HCT116 (cell line): ENCODE data around the gene ADGRV1. TPM values are rescaled to one million over a fixed set of nuclear protein-coding genes. Genes with fewer than 3 reads are reported as not detected.

Experiments
- ATAC-seq: fragments of 200-7000 bp; cut with Tn5 transposase; 2 replicates; pipeline ENCODE4 v1.9.1; 2020; ENCODE audit warnings: mild to moderate bottlenecking, moderate library complexity
- BruUV-seq: library from RNA; stranded (reverse); fragments of 400-500 nt; replicated peaks from 2 replicates; lab custom pipeline; 2021; lab: Mats Ljungman, UMichigan
- CTCF ChIA-PET: fragments of 300-600 bp; sonication (Branson Sonifier 250); formaldehyde crosslinking; loops from one replicate; lab custom pipeline; 2021; ENCODE audit warnings: antibody characterized with exemption; lab: Charles Lee
- POLR2A ChIA-PET: fragments of 300-600, 350-600 bp; sonication (Branson Sonifier 250); formaldehyde crosslinking; loops from one replicate; lab custom pipeline; 2021; ENCODE audit warnings: antibody characterized with exemption; lab: Charles Lee
- RAD21 ChIA-PET, 2 experiments: fragments of 300-600 bp; sonication (Branson Sonifier 250); formaldehyde crosslinking; loops; one replicate each; lab custom pipeline; 2023; ENCODE audit warnings: low total read pairs in 2 of 2; ENCODE audit not compliant: uncharacterized antibody in 2 of 2, unreplicated experiment in 2 of 2, low non-redundant PET in 1 of 2; lab: Charles Lee
- DNase-seq: peaks from one replicate; pipeline ENCODE4 v3.0.0-alpha.2; 2010; ENCODE audit warnings: low read depth, low spot score
- H2AFZ ChIP-seq: fragments of 200-600 bp; shearing (Covaris generic), sonication (generic); 2 replicates; pipeline ENCODE4 v1.6.1; 2017; ENCODE audit warnings: low read depth, mixed run types, mixed read lengths, antibody characterized with exemption, low read length; ENCODE audit not compliant: poor library complexity, severe bottlenecking
- H3K27ac ChIP-seq: 2 replicates; pipeline ENCODE4 v1.5.1; 2012; ENCODE audit warnings: low read depth, low read length
- H3K27me3 ChIP-seq: fragments of 200-600 bp; sonication (generic); 2 replicates; pipeline ENCODE4 v1.6.1; 2016; ENCODE audit warnings: mixed run types, low read length, mixed read lengths; ENCODE audit not compliant: insufficient read depth
- H3K36me3 ChIP-seq, 2 experiments: fragments of 200-500 bp in 1 of 2; fragments of 200-600 bp in 1 of 2; sonication (Bioruptor generic) in 1 of 2; sonication (generic) in 1 of 2; 2 replicates each; pipeline versions ENCODE4 v1.5.1 to v1.6.1; 2014 to 2016; ENCODE audit warnings: low read length in 2 of 2, inconsistent platforms in 1 of 2, mixed read lengths in 1 of 2, mixed run types in 1 of 2; ENCODE audit not compliant: insufficient read depth in 2 of 2, control insufficient read depth in 1 of 2
- H3K4me1 ChIP-seq, 2 experiments: fragments of 200-600 bp in 1 of 2; sonication (generic) in 1 of 2; 2 replicates each; pipeline versions ENCODE4 v1.5.1 to v1.6.1; 2012 to 2017; ENCODE audit warnings: low read length in 2 of 2, inconsistent platforms in 1 of 2, mild to moderate bottlenecking in 1 of 2, mixed read lengths in 1 of 2, mixed run types in 1 of 2, moderate library complexity in 1 of 2; ENCODE audit not compliant: insufficient read depth in 2 of 2, control insufficient read depth in 1 of 2
- H3K4me2 ChIP-seq: fragments of 200-600 bp; sonication (generic); 2 replicates; pipeline ENCODE4 v1.6.1; 2017; ENCODE audit warnings: mixed run types, low read length, mixed read lengths
- H3K4me3 ChIP-seq, 2 experiments: fragments of 200-600 bp in 1 of 2; sonication (generic) in 1 of 2; replicated peaks in 1 of 2; 2 replicates each; pipeline ENCODE4 v1.5.1; 2011 to 2016; ENCODE audit warnings: low read length in 2 of 2, control low read depth in 1 of 2, low read depth in 1 of 2, mild to moderate bottlenecking in 1 of 2, mixed read lengths in 1 of 2, mixed run types in 1 of 2
- H3K79me2 ChIP-seq: fragments of 200-600 bp; sonication (generic); 2 replicates; pipeline ENCODE4 v1.6.1; 2017; ENCODE audit warnings: mild to moderate bottlenecking, mixed run types, low read length, moderate library complexity, mixed read lengths; ENCODE audit not compliant: insufficient read depth
- H3K9ac ChIP-seq: fragments of 200-600 bp; sonication (generic); 2 replicates; pipeline ENCODE4 v1.6.1; 2016; ENCODE audit warnings: low read length, mixed read lengths
- H3K9me2 ChIP-seq: fragments of 200-600 bp; sonication (generic), shearing (Covaris generic); 2 replicates; pipeline ENCODE4 v1.6.1; 2017; ENCODE audit warnings: mixed run types, mild to moderate bottlenecking, moderate library complexity; ENCODE audit not compliant: insufficient read depth
- H3K9me3 ChIP-seq, 2 experiments: fragments of 200-500 bp in 1 of 2; fragments of 200-600 bp in 1 of 2; sonication (Bioruptor generic) in 1 of 2; sonication (generic) in 1 of 2; 2 replicates each; pipeline ENCODE4 v1.6.1; 2014 to 2017; ENCODE audit warnings: low read length in 2 of 2, mixed read lengths in 2 of 2, inconsistent platforms in 1 of 2, low read depth in 1 of 2, mild to moderate bottlenecking in 1 of 2, mixed run types in 1 of 2, moderate library complexity in 1 of 2; ENCODE audit not compliant: control insufficient read depth in 1 of 2, insufficient read depth in 1 of 2
- H4K20me1 ChIP-seq: fragments of 200-600 bp; sonication (generic), shearing (Covaris generic); 2 replicates; pipeline ENCODE4 v1.6.1; 2017; ENCODE audit warnings: mixed run types, mild to moderate bottlenecking, moderate library complexity; ENCODE audit not compliant: insufficient read depth
- ATF3 ChIP-seq: IDR thresholded peaks from 2 replicates; pipeline ENCODE4 v1.6.1; 2012
- CBX3 ChIP-seq: IDR thresholded peaks from 2 replicates; pipeline ENCODE4 v1.6.1; 2012; ENCODE audit warnings: low read depth
- ELF1 ChIP-seq: IDR thresholded peaks from 2 replicates; pipeline ENCODE4 v1.6.1; 2012; ENCODE audit warnings: low read depth, borderline replicate concordance
- FOSL1 ChIP-seq: IDR thresholded peaks from 2 replicates; pipeline ENCODE4 v1.6.1; 2012; ENCODE audit warnings: low read depth
- POLR2A ChIP-seq: IDR thresholded peaks from 2 replicates; pipeline ENCODE4 v1.7.0; 2011; ENCODE audit warnings: borderline replicate concordance; ENCODE audit not compliant: insufficient read depth, insufficient read length; ENCODE audit errors: extremely low read depth
- RAD21 ChIP-seq: IDR thresholded peaks from 2 replicates; pipeline ENCODE4 v1.6.1; 2012; ENCODE audit warnings: low read depth, mild to moderate bottlenecking
- SRF ChIP-seq: IDR thresholded peaks from 2 replicates; pipeline ENCODE4 v1.6.1; 2012; ENCODE audit warnings: low read depth
- ZBTB33 ChIP-seq: IDR thresholded peaks from 2 replicates; pipeline ENCODE4 v1.6.1; 2011; ENCODE audit warnings: mild to moderate bottlenecking, low read length, moderate library complexity; ENCODE audit not compliant: insufficient replicate concordance; ENCODE audit errors: extremely low read depth
- intact Hi-C: fragments of 100-400 bp; cut with micrococcal nuclease; formaldehyde crosslinking; loops from 2 replicates; pipeline ENCODE4 v1.10.0; 2022
- total RNA-seq: library from RNA; stranded (reverse); gene quantifications from one replicate; pipeline ENCODE4 v1.2.1, GENCODE V29; 2021; ENCODE audit not compliant: unreplicated experiment

ADGRV1 gene
- total RNA-seq, 1 experiment from 2014 or later = 6.0 TPM

- CTCF ChIA-PET = no interaction called here
- TF ChIP-seq SRF = no peak
- TF ChIP-seq FOSL1 = no peak
- no peak for TF ChIP-seq CBX3
- TF ChIP-seq POLR2A = no peak
- TF ChIP-seq ATF3 = no peak
- no peak for TF ChIP-seq ZBTB33
- no peak for TF ChIP-seq RAD21
- no peak for TF ChIP-seq ELF1
- Histone ChIP-seq H3K4me1 (no peaks in the 10 kb centered on the region), H3K9me3 (no peaks in the 10 kb centered on the region), H4K20me1 (no peaks in the 10 kb centered on the region), H3K9me2 (no peaks in the 10 kb centered on the region), H2AFZ (no peak overlapping the region), H3K4me3 (no peak overlapping the region), H3K27ac (no peak overlapping the region), H3K79me2 (no peaks in the 10 kb centered on the region), H3K9ac (no peak overlapping the region), H3K27me3 (no peaks in the 10 kb centered on the region), H3K36me3 (no peaks in the 10 kb centered on the region), H3K4me2 (no peak overlapping the region)
- RAD21 ChIA-PET = no interaction called here
- DNase-seq (no peak), ATAC-seq (no peak)
- intact Hi-C loops = no loop called here
- POLR2A ChIA-PET = no interaction called here
- BruUV-seq = no TSS peak
Measured at GRCh38 chr5:91028499-91028956, 469.9 kb downstream of the ADGRV1 start.
